HepG2 (cell line): Measurements from ENCODE around the gene TMEM229B. TPM values are rescaled to one million over a fixed set of nuclear protein-coding genes. Genes with fewer than 3 reads are reported as not detected.
A peak's percentile ranks its signal among the peaks of the same experiment; 100 is the strongest.

Source experiments
- ARID2 ChIP-seq: sonication (generic); formaldehyde crosslinking; IDR thresholded peaks from 2 replicates; pipeline ENCODE4 v1.8.1; 2022; ENCODE audit warnings: mild to moderate bottlenecking, missing genetic modification reagents, borderline replicate concordance
- CREB3 ChIP-seq: sonication (generic); formaldehyde crosslinking; IDR thresholded peaks from 2 replicates; pipeline ENCODE4 v1.5.0; 2020; ENCODE audit warnings: missing genetic modification reagents
- IKZF4 ChIP-seq: sonication (generic); formaldehyde crosslinking; IDR thresholded peaks from 2 replicates; pipeline ENCODE4 v1.5.1; 2020; ENCODE audit warnings: borderline replicate concordance, mild to moderate bottlenecking, low read depth, missing genetic modification reagents; ENCODE audit errors: not compliant biosample characterization
- MAF1 ChIP-seq: sonication (generic); formaldehyde crosslinking; IDR thresholded peaks from 2 replicates; pipeline ENCODE4 v1.5.0; 2020; ENCODE audit warnings: missing genetic modification reagents, borderline replicate concordance
- MEIS2 ChIP-seq: sonication (generic); formaldehyde crosslinking; IDR thresholded peaks from 2 replicates; pipeline ENCODE4 v1.9.0; 2021; ENCODE audit warnings: mild to moderate bottlenecking, missing genetic modification reagents
- NFKB2 ChIP-seq: sonication (generic); formaldehyde crosslinking; IDR thresholded peaks from 2 replicates; pipeline ENCODE4 v1.4.0; 2020; ENCODE audit warnings: missing genetic modification reagents, borderline replicate concordance
- PHF5A ChIP-seq: IDR thresholded peaks from one replicate; pipeline ENCODE4 v1.6.1; 2018; ENCODE audit warnings: low read depth, missing genetic modification reagents; ENCODE audit not compliant: unreplicated experiment
- RXRA ChIP-seq: sonication (generic); formaldehyde crosslinking; IDR thresholded peaks from 2 replicates; pipeline ENCODE4 v1.5.1; 2020; ENCODE audit warnings: missing genetic modification reagents
- RXRB ChIP-seq: IDR thresholded peaks from 2 replicates; pipeline ENCODE4 v1.6.1; 2016; ENCODE audit warnings: borderline replicate concordance, missing genetic modification reagents, missing compliant biosample characterization
- YEATS2 ChIP-seq: sonication (generic); formaldehyde crosslinking; IDR thresholded peaks from 2 replicates; pipeline ENCODE4 v1.4.0; 2020; ENCODE audit warnings: missing genetic modification reagents, borderline replicate concordance
- ZFP37 ChIP-seq: sonication (generic); formaldehyde crosslinking; IDR thresholded peaks from 2 replicates; pipeline ENCODE4 v1.4.0; 2020; ENCODE audit warnings: missing genetic modification reagents, borderline replicate concordance
- ZGPAT ChIP-seq: IDR thresholded peaks from 2 replicates; pipeline ENCODE4 v1.6.1; 2016; ENCODE audit warnings: mild to moderate bottlenecking
- ZNF232 ChIP-seq: sonication (generic); formaldehyde crosslinking; IDR thresholded peaks from 2 replicates; pipeline ENCODE4 v1.4.0; 2020; ENCODE audit warnings: missing genetic modification reagents, borderline replicate concordance
- ZNF256 ChIP-seq: sonication (generic); formaldehyde crosslinking; conservative IDR thresholded peaks from 2 replicates; pipeline ENCODE4 v1.4.0; 2020; ENCODE audit warnings: missing genetic modification reagents
- ZNF275 ChIP-seq: sonication (generic); formaldehyde crosslinking; IDR thresholded peaks from 2 replicates; pipeline ENCODE4 v1.8.0; 2022; ENCODE audit warnings: missing genetic modification reagents, mild to moderate bottlenecking, inconsistent platforms, borderline replicate concordance
- ZNF317 ChIP-seq: sonication (generic); formaldehyde crosslinking; IDR thresholded peaks from 2 replicates; pipeline ENCODE4 v1.5.0; 2020; ENCODE audit warnings: mild to moderate bottlenecking, missing genetic modification reagents
- ZNF333 ChIP-seq: sonication (generic); formaldehyde crosslinking; IDR thresholded peaks from 2 replicates; pipeline ENCODE4 v1.4.0; 2020; ENCODE audit warnings: mild to moderate bottlenecking, missing genetic modification reagents, borderline replicate concordance
- ZNF44 ChIP-seq: sonication (generic); formaldehyde crosslinking; IDR thresholded peaks from 2 replicates; pipeline ENCODE4 v1.5.1; 2020; ENCODE audit warnings: mild to moderate bottlenecking, missing genetic modification reagents
- ZNF891 ChIP-seq: sonication (generic); formaldehyde crosslinking; IDR thresholded peaks from 2 replicates; pipeline ENCODE4 v1.5.0; 2020; ENCODE audit warnings: mild to moderate bottlenecking, missing genetic modification reagents
- polyA plus RNA-seq, 8 experiments: library from polyadenylated mRNA; depleted of rRNA in 3 of 8; stranded (reverse) in 7 of 8; unstranded in 1 of 8; fragments of >200 nt; fragmentation: Illumina TruSeq in 4 of 8; extraction: Trizol in 4 of 8; gene quantifications; 2 replicates each; pipeline versions ENCODE4 v1.2.1 to v1.2.3, GENCODE V29; 2011 to 2016; ENCODE audit warnings: low read depth in 4 of 8, missing spikeins in 1 of 8, mixed read lengths in 1 of 8; ENCODE audit not compliant: insufficient read depth in 1 of 8
- total RNA-seq, 5 experiments: library from RNA; depleted of rRNA; stranded (reverse); fragments of >200 nt; fragmentation: Illumina TruSeq; extraction: Trizol; gene quantifications; 2 replicates each; pipeline ENCODE4 v1.2.3, GENCODE V29; 2016; ENCODE audit warnings: low read depth in 1 of 5
- TF ChIP-seq, protein P1 (sequence below): sonication (generic); formaldehyde crosslinking; IDR thresholded peaks from 2 replicates; pipeline ENCODE4 v1.8.1; 2023; ENCODE audit warnings: mild to moderate bottlenecking, inconsistent platforms, moderate library complexity, missing genetic modification reagents, borderline replicate concordance
- TF ChIP-seq, protein P2 (sequence below): sonication (generic); formaldehyde crosslinking; conservative IDR thresholded peaks from 2 replicates; pipeline ENCODE4 v1.4.0; 2020; ENCODE audit warnings: mild to moderate bottlenecking, missing genetic modification reagents, moderate library complexity

The TMEM229B gene
- total and polyA plus RNA-seq, 2 of the 13 experiments (the other 11 are each of a cell fraction or from before 2014, with no cell fraction given), result 0.69 to 1.1 TPM

- TF ChIP-seq, protein P1, sequence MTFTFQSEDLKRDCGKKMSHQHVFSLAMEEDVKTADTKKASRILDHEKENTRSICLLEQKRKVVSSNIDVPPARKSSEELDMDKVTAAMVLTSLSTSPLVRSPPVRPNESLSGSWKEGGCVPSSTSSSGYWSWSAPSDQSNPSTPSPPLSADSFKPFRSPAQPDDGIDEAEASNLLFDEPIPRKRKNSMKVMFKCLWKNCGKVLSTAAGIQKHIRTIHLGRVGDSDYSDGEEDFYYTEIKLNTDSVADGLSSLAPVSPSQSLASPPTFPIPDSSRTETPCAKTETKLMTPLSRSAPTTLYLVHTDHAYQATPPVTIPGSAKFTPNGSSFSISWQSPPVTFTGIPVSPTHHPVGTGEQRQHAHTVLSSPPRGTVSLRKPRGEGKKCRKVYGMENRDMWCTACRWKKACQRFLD, result 0 out of 2 replicates have a peak, but pooled peaks have one; percentile 37
- TF ChIP-seq RXRA (CRISPR knock-in tag) (peak; percentile 52; the same call in 1 of the 2 replicates), ZNF44 (0 out of 2 replicates have a peak, but pooled peaks have one; percentile 55), ZNF317 (CRISPR knock-in tag) (peak; percentile 25; the same call in 1 of the 2 replicates), ZNF275 (CRISPR knock-in tag) (0 out of 2 replicates have a peak, but pooled peaks have one; percentile 81), ARID2 (CRISPR knock-in tag) (no peak), ZNF256 (no peak), IKZF4 (peak; percentile 44), CREB3 (CRISPR knock-in tag) (peak; percentile 23; the same call in 1 of the 2 replicates), ZGPAT (CRISPR knock-in tag) (peak; percentile 56; the same call in 1 of the 2 replicates), PHF5A (CRISPR knock-in tag) (no peak), RXRB (CRISPR knock-in tag) (peak; percentile 13; the same call in 1 of the 2 replicates), ZNF232 (CRISPR knock-in tag) (0 out of 2 replicates have a peak, but pooled peaks have one; percentile 4), MEIS2 (CRISPR knock-in tag) (no peak), ZFP37 (no peak), ZNF891 (0 out of 2 replicates have a peak, but pooled peaks have one; percentile 35), MAF1 (CRISPR knock-in tag) (peak; percentile 36; the same call in 1 of the 2 replicates), NFKB2 (CRISPR knock-in tag) (0 out of 2 replicates have a peak, but pooled peaks have one; percentile 13), YEATS2 (CRISPR knock-in tag) (0 out of 2 replicates have a peak, but pooled peaks have one; percentile 21), ZNF333 (CRISPR knock-in tag) (0 out of 2 replicates have a peak, but pooled peaks have one; percentile 39)
- TF ChIP-seq, protein P2, sequence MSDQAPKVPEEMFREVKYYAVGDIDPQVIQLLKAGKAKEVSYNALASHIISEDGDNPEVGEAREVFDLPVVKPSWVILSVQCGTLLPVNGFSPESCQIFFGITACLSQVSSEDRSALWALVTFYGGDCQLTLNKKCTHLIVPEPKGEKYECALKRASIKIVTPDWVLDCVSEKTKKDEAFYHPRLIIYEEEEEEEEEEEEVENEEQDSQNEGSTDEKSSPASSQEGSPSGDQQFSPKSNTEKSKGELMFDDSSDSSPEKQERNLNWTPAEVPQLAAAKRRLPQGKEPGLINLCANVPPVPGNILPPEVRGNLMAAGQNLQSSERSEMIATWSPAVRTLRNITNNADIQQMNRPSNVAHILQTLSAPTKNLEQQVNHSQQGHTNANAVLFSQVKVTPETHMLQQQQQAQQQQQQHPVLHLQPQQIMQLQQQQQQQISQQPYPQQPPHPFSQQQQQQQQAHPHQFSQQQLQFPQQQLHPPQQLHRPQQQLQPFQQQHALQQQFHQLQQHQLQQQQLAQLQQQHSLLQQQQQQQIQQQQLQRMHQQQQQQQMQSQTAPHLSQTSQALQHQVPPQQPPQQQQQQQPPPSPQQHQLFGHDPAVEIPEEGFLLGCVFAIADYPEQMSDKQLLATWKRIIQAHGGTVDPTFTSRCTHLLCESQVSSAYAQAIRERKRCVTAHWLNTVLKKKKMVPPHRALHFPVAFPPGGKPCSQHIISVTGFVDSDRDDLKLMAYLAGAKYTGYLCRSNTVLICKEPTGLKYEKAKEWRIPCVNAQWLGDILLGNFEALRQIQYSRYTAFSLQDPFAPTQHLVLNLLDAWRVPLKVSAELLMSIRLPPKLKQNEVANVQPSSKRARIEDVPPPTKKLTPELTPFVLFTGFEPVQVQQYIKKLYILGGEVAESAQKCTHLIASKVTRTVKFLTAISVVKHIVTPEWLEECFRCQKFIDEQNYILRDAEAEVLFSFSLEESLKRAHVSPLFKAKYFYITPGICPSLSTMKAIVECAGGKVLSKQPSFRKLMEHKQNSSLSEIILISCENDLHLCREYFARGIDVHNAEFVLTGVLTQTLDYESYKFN (CRISPR knock-in tag), result no peak
Observed at GRCh38 chr14:67532606-67532997, 44.1 kb upstream of the TMEM229B start (continued).
